ENCODE data around the gene MAPT.

The MAPT gene

DNA sequence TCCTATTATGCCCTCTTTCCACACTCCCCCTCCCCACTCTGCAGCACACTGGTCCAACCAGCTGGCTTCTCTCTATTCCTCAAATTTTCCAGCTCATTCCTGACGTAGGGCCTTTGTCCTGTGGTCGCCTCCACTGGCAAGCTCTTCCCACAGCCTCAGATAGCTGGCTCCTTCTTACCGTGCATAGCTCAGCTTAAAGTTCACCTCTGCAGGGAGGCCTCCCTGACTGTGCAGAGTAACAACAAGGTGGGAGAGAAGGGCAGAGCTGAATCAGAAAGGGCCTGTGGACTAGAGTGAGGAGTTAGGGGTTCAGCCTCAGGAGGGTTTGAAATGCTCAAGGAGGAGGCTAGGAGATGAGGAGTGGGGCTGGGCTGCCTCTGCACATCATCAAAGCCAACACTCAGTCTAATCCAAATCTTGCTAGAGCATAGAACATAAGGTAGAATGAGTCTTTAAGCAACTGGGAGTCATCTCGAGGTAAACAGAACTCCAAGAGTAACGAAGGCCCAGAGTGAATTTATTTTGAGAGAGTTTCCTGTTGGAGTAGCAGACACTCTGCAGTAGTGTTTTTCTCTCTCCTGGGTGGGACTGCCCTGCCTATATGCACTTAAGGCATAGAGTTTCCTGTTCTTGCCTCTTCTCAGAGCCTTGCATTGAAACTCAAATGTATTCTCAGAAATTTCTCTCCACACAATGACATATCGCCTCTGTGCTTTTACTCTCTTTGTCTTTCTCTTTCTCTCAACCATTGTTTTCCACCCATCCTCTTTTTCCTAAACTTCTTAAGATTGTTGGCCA lies 30.3 kb upstream of the MAPT start:
- no peak for DNase-seq

GRCh38 chr17:45867171-45867570 lies 27.2 kb upstream of the MAPT start:
- DNase-seq, result no peak

GRCh38 chr17:45867702-45868101 lies 26.7 kb upstream of the MAPT start:
- DNase-seq, result no peak

DNA sequence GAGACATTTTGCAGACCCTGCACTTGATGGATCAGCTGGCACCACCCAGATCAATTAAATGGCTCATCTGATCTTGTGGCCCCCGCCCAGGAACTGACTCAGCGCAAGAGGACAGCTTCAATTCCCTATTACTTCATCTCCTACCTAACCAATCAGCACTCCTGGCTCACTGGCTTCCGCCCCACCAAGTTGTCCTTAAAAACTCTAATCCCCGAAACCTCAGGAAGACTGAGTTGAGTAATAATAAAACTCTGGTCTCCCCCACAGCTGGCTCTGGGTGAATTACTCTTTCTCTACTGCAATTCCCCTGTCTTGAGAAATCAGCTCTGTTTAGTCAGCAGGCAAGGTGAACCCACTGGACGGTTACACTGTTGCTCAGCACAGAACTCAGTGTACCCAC lies 26.1 kb upstream of the MAPT start:
- no peak for DNase-seq

GRCh38 chr17:45869676-45870341 lies 24.5 kb upstream of the MAPT start:
- DNase-seq, result no peak

GRCh38 chr17:45870342-45870974 lies 23.9 kb upstream of the MAPT start:
- no peak for DNase-seq

DNA sequence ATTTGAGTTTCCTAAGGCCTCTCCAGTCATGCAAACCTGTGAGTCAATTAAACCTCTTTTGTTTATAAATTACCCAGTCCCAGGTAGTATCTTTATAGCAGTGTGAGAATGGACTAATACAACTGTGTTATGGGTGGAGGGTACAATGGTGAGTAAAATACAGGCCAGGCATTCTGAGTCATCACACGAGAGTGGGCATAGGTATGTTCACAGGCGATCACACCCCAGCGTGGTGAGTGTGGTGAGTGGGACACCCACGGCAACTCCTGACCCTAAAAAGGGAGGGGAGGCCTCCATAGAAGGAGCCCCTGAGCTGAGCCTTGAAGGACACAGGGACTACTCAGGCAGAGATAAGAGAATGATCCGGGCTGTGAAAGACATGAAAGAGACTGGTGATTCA lies 22.6 kb upstream of the MAPT start:
- no peak for DNase-seq

DNA sequence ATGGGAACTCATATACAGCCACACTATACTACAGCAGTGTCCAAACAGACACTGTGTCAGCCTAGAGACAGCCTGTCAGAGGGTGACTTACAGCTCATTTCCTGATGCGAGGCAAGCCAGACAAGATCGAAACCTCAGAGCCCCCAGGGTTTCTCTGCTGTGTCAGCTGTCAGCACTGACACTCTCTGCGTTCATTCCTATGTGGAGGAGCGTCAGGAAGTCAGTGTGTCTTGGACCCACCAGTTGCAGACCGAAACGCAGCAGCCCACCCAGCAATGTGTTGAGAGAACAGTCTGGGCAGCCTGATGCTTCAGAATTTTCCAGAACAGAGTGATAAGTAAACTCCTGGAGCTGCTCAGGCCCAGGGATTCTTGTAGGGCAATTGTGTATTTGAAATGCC lies 20.6 kb upstream of the MAPT start:
- DNase-seq, result no peak

DNA sequence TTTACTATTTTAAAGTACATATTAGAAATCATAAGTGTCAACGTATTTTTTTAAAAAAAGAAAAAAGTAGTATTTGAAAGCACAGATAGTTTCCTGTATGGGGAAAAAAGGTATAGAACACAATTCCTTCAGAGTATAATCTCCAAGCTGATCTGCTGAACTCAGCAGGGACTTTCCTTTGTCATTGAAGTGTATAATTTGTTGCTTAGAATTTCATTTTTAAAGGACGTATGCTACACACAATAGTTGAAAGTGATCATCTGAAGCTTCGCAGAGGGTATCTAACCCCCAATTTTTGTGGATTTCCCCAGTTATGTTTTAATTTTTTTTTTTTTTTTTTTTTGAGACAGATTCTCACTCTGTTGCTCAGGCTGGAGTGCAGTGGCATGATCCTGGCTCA lies 20.2 kb upstream of the MAPT start:
- no peak for DNase-seq

DNA sequence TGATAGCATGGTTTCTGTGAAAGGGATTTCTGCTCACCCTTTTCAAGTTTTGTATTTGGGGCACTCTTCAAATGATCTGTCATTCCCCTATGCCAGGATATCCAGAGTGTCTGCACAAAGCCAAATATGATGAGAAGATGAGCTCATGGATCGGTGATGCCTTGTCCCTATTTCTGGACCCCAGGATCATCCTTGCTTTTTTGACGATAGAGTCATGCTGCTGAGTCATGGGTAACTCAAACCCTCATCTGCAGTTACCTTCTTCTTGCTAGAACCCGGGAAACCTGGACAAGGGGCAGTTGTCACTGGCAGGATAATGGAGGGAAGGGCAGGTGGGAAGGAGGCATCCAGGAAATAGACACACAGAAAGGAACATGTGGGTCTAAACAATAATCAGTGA lies 17.8 kb upstream of the MAPT start:
- no peak for DNase-seq

DNA sequence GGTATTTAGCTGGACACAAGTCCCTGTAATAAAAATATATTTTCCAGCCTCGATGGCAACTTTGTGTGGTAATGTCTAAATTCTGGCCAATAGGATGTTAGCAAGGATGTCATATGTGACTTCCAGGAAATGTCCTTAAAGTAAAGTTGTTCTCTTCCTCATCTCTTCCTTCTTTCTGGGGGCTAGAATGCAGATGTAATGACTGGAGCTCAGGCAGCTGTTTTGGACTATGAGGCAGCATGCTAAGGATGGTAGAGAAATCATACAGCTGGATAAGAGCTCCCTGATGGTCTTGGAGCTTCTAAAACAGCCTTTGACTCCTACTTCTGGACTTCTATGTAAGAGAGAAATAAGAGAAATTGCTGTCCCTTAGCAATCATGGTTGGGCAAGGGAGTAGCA lies 16.9 kb upstream of the MAPT start:
- DNase-seq, result no peak

DNA sequence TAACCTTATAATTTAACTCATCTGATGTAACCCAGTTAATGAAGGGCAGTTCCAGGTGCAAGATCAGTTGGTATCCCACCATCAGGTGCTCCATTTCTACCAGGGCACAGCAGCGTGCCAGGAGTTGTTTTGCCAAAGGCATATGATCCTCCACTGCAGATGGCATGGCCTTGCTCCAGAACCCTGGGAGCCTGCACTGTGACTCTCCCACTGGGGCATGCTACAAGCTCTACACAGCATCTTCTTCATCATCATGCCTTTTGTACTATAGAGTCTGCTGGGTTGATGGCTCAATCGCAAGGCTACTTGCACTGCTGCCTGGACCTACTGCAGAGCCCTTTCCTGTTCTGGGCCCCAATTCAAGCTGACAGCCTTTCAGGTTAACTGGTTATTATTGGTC lies 11.3 kb upstream of the MAPT start:
- no peak for DNase-seq

DNA sequence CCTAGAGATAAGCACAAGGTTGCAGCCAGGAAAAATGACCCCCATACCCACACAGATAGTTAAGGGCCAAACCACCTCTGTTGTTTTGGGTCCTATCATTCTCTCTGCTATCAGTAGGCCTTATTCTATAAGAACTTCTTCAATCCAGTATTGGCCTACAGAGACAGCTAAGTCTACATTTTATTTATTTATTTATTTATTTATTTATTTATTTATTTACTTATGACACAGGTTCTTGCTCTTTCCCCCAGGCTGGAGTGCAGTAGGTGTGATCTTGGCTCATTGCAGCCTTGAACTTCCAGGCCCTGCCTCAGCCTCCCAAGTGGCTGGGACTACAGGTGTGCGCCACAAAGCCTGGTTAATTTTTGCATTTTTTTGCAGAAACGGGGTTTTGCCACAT lies 7.5 kb upstream of the MAPT start:
- DNase-seq, result no peak

DNA sequence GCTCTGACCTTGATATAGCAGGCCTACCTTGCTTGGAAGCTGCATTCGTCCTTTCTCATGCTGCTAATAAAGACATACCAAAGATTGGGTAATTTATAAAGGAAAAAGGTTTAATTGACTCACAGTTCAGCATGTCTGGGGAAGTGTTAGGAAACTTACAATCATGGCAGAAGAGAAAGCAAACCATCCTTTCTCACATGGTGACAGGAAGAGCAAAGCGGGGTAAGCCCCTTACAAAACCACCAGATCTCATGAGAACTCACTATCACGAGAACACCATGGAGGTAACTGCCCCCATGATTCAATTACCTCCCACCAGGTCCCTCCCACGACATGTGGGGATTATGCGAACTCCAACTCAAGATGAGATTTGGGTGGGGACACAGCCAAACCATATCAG lies 6.0 kb upstream of the MAPT start:
- DNase-seq, result no peak

- no peak for DNase-seq
These were observed 4.8 kb upstream of the MAPT start for GRCh38 chr17:45889579-45889978.

GRCh38 chr17:45893725-45894021 lies 681 bp upstream of the MAPT start:
- DNase-seq, result no peak

DNA sequence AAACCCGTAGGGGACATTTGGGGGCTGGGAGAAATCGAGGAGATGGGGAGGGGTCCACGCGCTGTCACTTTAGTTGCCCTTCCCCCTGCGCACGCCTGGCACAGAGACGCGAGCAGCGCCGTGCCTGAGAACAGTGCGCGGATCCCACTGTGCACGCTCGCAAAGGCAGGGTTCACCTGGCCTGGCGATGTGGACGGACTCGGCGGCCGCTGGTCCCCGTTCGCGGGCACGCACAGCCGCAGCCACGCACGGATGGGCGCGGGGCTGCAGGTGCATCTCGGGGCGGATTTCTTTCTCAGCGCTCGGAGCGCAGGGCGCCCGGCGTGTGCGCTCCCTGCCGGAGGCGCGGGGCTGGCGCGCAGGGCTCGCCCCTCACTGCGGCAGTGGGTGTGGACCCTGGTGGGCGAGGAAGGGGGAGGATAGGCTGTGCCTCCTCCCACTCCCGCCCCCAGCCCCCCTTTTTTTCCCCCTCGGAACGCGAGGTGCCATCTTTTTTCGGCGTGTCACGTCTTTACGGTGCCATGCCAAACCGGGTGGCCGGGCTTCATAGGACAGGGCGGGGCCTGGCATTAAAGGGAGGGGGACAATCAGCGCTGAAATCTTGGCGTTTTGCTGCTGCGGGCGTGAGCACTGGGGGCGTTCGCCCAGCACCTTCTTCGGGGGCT lies 1.1 kb downstream of the MAPT start:
- peak; percentile 70 for DNase-seq

DNA sequence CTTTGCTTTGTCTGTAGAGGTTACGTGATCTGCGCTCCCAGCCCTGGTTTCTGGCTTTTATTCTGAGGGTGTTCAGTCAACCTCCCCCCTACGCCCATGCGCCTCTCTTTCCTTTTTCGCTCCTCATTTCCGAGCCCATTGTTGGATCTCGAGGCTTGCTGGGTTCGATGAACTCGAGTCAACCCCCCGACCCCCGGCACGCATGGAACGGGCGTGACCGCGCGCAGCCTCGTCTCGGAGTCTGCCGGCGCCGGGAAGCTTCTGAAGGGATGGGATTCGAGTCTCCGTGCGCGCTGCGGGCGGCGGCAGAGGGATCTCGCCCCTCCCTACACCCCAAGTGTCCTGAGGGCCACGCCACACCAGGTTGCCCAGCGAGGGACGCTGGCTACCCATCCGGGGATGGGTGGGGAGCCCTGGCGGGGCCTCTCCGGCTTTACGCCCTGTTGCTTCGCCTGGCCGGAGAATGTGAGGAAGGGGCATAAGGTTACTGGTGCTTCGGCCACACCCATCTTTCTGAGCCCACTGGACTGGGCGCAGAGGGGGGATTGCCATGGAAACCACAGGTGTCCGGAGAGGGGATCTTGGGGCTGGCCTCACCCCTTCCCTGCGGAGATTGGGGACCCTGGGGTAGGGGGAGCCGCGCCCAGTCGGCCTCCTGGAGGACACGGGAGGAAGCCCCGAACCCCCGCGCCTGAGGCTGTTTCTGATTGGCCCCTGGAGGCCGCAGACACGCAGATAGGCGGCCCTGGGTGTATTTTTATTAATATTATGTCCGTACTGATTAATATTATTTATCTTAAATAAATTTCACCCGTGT lies 1.8 kb downstream of the MAPT start:
- DNase-seq, result peak; percentile 64

- peak; percentile 58 for DNase-seq
These were observed 2.7 kb downstream of the MAPT start for GRCh38 chr17:45896803-45897693.

- no peak for DNase-seq
These were observed 5.8 kb downstream of the MAPT start for GRCh38 chr17:45900136-45900535.

DNA sequence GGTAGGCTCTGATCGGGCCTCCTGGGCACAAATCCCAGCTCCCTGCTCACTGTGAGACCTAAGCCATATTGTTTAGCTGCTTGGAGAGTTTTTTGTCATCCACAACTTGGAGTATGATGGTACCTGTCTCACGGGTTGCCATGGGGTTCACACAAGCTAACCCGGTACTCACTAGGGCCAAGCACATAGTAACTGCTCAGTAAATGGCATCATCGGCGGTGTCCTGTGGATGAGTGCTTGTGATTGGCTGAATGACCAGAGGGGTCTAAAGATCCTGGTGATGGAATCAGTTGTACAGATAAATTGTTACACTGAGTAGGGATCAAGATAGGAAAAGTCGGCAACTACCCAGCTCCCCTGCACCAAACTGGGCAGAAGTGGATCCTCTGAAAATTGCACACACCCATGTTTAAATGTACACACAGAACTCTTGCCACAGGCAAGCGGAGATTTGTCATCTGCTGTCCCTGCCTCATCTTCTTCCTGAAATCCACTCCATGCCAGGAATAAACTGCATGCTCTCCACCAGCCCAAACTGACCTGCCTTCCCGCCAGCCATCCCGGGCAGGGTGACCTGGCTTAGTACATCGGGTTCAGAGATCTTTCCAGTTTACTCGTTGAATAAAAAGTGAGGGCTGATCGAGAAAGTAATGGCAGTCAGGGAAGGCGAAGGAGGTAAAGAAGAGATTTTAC lies 6.5 kb downstream of the MAPT start:
- DNase-seq, result no peak

Data from activated CD8-positive, alpha-beta memory T cell treated with anti-CD3 and anti-CD28 coated beads for 24 hours (primary cell).